PC-9 (cell line): ENCODE data around the gene RIPPLY3.

Source experiments
- EZH2 ChIP-seq: fragments of 200-600 bp; sonication (generic); IDR thresholded peaks from 2 replicates; pipeline ENCODE4 v1.8.0; 2017; ENCODE audit warnings: antibody characterized with exemption, low read depth
- TF ChIP-seq, protein P1 (sequence below): fragments of 200-600 bp; sonication (generic); conservative IDR thresholded peaks from 2 replicates; pipeline ENCODE4 v1.6.1; 2017; ENCODE audit warnings: mixed run types, antibody characterized with exemption, mild to moderate bottlenecking, moderate library complexity

- TF ChIP-seq, protein P1, sequence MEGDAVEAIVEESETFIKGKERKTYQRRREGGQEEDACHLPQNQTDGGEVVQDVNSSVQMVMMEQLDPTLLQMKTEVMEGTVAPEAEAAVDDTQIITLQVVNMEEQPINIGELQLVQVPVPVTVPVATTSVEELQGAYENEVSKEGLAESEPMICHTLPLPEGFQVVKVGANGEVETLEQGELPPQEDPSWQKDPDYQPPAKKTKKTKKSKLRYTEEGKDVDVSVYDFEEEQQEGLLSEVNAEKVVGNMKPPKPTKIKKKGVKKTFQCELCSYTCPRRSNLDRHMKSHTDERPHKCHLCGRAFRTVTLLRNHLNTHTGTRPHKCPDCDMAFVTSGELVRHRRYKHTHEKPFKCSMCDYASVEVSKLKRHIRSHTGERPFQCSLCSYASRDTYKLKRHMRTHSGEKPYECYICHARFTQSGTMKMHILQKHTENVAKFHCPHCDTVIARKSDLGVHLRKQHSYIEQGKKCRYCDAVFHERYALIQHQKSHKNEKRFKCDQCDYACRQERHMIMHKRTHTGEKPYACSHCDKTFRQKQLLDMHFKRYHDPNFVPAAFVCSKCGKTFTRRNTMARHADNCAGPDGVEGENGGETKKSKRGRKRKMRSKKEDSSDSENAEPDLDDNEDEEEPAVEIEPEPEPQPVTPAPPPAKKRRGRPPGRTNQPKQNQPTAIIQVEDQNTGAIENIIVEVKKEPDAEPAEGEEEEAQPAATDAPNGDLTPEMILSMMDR = no peak
- TF ChIP-seq EZH2 = no peak
Observed at GRCh38 chr21:36960676-36961284, 45.7 kb upstream of the RIPPLY3 start.
